Ammon's horn (tissue), 1 donor: ENCODE data around the gene NPC1L1.

Source experiments
- DNase-seq: peaks from one replicate; pipeline ENCODE4 v3.0.0-alpha.2; 2016; ENCODE audit warnings: low spot score

NPC1L1 gene, protein sequence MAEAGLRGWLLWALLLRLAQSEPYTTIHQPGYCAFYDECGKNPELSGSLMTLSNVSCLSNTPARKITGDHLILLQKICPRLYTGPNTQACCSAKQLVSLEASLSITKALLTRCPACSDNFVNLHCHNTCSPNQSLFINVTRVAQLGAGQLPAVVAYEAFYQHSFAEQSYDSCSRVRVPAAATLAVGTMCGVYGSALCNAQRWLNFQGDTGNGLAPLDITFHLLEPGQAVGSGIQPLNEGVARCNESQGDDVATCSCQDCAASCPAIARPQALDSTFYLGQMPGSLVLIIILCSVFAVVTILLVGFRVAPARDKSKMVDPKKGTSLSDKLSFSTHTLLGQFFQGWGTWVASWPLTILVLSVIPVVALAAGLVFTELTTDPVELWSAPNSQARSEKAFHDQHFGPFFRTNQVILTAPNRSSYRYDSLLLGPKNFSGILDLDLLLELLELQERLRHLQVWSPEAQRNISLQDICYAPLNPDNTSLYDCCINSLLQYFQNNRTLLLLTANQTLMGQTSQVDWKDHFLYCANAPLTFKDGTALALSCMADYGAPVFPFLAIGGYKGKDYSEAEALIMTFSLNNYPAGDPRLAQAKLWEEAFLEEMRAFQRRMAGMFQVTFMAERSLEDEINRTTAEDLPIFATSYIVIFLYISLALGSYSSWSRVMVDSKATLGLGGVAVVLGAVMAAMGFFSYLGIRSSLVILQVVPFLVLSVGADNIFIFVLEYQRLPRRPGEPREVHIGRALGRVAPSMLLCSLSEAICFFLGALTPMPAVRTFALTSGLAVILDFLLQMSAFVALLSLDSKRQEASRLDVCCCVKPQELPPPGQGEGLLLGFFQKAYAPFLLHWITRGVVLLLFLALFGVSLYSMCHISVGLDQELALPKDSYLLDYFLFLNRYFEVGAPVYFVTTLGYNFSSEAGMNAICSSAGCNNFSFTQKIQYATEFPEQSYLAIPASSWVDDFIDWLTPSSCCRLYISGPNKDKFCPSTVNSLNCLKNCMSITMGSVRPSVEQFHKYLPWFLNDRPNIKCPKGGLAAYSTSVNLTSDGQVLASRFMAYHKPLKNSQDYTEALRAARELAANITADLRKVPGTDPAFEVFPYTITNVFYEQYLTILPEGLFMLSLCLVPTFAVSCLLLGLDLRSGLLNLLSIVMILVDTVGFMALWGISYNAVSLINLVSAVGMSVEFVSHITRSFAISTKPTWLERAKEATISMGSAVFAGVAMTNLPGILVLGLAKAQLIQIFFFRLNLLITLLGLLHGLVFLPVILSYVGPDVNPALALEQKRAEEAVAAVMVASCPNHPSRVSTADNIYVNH (N-terminal part only)

DNA sequence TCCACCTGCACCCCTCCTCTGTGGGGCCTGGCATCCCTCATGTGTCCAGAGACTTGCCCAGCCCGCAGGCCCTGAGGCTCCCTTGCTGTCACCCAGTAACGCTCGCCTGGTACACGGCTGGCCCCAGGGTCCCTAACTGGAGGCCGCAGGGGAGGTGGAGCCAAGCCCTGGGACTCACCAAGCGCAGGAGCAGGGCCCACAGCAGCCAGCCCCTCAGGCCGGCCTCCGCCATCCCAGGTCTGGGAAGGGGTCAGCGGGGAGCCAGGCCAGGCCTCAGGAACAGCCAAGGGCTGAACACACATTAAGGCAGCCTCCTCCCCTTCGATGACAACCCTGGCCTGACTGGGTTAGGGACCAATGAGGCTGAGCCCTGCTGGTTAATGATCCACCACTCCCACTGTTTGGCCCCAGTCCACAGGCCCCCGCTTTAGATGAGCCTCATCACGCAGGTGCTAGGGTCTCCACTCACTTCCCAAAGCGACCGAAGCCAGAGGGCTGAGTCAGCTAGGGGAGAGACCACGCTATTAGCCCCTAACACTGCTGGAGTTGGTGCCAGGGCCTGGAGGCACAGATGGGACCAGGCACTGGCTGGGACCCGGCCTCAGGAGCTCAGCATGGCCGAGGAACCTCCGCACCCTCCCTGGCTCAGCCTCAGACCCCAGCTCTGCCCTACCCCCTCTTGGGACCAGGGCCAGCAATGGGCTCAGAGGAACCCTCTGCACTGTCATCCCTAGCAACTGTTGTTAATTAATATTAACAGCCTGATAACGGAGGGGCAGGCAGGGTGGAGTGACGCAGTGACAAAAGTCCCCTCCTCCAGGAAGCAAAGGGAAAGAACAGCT lies at the start of gene NPC1L1:
Gene NPC1L1, minus strand, starts transcription at position 303 of the 842 bp plus-strand sequence. Its CDS starts 71 bp downstream, at position 232.
- DNase-seq = no peak

DNA sequence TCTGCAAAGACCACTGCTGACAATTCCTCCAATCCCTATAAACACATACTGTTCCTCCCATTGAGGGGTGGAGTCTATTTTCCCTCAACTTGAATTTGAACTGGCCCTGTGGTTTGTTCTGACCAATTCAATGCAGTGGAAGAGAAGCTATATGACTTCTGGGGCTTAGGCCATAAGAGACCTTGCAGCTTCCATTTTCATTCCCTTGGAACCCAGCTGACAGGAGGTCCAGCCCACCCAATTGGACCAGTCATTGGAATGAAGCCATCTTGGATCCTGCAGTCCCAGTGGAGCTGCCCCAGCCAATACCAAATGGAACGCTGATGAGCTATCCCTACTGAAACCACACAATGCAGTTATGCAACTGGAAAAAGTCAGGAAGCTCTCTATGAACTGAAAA lies 49.8 kb upstream of the NPC1L1 start:
- no peak for DNase-seq

- peak; percentile 53 for DNase-seq
Measured at GRCh38 chr7:44587843-44588711, 46.9 kb upstream of the NPC1L1 start.

DNA sequence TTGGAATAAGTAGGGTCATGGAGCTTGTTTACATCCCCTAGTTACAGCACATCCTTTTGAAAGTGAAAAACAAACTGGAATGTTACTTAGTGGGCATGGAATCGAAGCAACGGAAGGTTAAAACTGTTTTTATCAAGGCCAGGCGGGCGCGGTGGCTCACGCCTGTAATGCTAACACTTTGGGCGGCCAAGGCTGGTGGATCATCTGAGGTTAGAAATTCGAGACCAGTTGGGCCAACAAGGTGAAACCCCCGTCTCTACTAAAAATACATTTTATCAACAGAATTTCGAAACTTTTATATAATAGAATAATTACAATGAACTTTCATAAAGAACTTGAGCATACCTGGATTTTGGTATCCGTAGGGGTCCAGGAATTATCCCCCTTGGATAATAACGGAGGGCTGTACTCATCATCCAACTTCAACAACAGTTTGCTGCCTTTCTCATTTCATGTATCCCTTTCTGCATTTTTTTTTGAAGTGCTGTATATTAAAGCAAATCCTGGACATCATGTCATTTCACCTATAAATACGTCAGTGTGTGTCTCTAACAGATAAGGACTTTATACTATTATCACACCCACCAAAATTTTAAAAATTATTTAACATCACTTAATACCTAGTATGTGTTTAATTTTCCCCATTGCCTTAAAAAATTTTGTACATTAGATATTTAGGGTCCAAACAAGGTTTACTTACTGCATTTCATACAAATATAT lies 42.2 kb upstream of the NPC1L1 start:
- DNase-seq = no peak

- peak; percentile 99 for DNase-seq
Measured at GRCh38 chr7:44581879-44582603, 40.9 kb upstream of the NPC1L1 start, which contains the start of gene TMED4. Gene TMED4 (minus strand): TSS chr7:44582231. CDS start chr7:44582206, 25 bp downstream.

GRCh38 chr7:44580945-44581878 lies 40.1 kb upstream of the NPC1L1 start:
- peak; percentile 28 for DNase-seq

DNA sequence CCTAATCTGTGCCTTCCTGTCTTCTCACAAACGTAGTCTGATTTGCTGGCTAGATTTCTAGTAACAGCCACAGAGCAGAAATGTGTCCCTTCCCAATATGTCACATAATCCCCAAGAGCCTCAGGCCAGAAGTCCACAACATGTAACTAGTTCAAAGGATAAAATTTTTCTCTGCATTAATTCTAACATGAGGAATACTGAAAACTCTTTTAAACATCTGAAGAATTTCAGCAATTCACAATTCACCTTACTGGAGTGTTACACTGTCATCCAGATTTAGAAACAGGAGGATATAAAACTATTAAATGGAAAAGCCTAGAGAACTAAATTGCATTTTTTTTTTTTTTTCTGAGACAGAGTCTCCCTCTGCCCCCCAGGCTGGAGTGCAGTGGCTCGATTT lies 35.1 kb upstream of the NPC1L1 start:
- no peak for DNase-seq

- DNase-seq = no peak
Measured at GRCh38 chr7:44575054-44575453, 33.9 kb upstream of the NPC1L1 start.

DNA sequence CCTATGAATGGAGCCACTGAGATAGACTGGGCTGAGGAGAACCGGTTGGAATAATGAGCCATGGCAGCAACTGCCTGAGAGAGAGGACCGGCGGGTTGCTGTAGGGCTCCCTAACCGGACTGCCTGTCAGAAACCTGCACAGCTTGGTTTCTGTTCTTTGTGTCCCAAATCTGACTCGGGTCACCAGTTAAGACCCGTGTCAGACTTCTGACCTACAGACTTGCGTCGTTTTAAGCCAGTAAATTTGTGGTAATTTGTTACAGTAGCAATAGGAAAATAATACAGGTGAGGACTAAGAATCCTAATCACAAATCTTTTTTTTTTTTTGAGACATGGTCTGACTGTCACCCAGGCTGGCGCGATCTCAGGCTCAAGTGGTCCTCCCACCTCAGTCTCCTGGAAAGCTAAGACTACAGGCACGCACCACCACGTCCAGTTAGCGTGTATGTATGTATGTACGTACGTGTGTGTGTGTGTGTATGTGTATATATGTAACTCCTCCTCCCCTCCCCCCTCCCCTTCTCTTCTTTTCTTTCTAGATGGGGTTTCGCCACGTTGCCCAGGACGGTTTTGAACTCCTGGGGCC lies 33.2 kb upstream of the NPC1L1 start:
- DNase-seq = no peak

GRCh38 chr7:44573464-44574286 lies 32.5 kb upstream of the NPC1L1 start, which contains the start of gene DDX56:
Gene DDX56 (minus strand): TSS chr7:44573908. CDS start chr7:44573895, 13 bp downstream.
- DNase-seq = peak; percentile 97

GRCh38 chr7:44572771-44573170 lies 31.6 kb upstream of the NPC1L1 start:
- DNase-seq = no peak

DNA sequence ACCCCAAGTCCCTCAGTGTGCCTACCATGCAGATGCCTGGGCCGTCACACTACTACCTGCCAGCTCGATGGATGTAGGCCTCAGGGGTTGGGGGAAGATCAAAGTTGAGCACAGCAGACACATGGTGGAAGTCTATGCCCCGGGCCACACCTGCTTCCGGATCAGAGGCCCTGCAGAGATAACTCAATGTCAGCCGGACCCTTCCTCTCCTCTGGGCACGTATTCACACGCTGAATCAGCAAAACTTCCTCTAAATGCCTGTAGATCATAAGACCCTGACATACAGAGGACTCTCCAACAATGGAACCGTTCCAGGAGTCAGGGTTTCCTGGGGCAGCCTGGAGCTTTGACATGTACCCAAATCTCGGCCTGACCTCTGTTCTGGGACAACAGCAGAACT lies 28.8 kb upstream of the NPC1L1 start:
- no peak for DNase-seq

DNA sequence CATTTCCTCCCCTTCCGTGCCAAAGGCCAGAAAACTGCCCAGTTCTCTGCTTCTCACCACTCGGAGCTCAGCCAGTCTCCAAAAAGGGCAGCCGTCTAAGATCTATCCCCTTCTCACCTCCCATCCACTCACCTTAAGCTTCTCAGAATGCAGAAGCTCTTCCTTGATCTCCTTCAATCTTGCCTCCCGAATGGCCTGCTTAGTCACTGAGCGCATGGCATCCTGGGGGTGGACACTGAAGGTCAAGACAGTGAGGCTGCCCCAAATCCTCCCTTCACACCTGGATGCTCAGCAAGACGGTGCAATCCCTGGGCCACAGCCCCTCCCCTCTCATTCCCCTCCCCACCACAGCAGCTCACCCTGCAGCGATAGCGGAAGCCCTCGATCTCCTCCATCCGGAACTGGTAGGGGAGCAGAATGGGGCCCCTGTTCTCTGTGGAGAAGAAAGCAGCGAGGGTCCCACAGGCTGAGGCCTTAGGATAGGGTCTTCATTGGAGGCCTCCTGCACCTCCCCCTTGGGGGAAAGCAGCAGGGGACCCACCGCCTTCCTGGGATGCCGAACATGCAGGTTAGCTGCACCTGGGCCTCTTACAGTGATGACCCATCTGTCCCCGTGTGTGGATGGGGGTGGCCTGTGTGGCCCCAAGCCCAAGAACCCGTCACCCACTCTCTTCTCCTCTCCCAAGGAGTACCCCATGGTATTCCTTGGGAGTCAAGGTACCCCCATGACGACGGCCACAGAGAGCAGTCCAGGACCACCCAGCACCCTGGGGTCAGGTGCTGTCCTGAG lies 27.8 kb upstream of the NPC1L1 start:
- DNase-seq = no peak

DNA sequence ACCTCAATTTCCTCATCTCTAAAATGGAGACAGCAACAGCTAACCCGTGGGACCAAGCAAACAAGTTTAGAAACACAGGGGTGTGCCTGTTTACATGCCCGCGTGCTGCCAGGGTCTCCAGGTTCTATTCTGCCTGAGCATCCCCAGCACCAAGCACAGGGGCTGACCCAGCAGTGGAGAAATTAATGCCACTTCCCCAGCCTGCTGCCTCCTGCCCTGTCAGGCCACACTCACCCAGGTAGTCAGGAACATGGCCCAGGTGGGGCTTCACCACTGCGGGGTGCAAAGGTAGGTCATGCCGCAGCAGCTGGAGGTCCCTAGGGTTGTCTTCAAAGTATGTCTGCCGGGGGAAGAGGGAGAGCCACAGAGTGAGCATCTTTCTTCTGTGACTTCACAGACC lies 26.8 kb upstream of the NPC1L1 start:
- no peak for DNase-seq

- DNase-seq = no peak
Measured at GRCh38 chr7:44566680-44567079, 25.6 kb upstream of the NPC1L1 start.
